ENCODE measurements around the gene RPAP3.

GRCh38 chr12:47722136-47722834 lies 16.5 kb upstream of the RPAP3 start:
- TF ChIP-seq FOXA1 (IDR thresholded peaks at IDR 0.05): no peak
- TF ChIP-seq REST (IDR thresholded peaks at IDR 0.05): no peak
- no peak for TF ChIP-seq TAF1 (conservative IDR thresholded peaks at IDR 0.05)
- TF ChIP-seq CTCF (IDR thresholded peaks at IDR 0.05; ENCODE audit: low read depth, low read length, missing input control): no peak
- TF ChIP-seq, protein P1, sequence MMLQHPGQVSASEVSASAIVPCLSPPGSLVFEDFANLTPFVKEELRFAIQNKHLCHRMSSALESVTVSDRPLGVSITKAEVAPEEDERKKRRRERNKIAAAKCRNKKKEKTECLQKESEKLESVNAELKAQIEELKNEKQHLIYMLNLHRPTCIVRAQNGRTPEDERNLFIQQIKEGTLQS (IDR thresholded peaks at IDR 0.05): no peak
- no peak for TF ChIP-seq YY1 (IDR thresholded peaks at IDR 0.05)
- TF ChIP-seq HNF4A (conservative IDR thresholded peaks at IDR 0.05): no peak
- TF ChIP-seq, protein P2, sequence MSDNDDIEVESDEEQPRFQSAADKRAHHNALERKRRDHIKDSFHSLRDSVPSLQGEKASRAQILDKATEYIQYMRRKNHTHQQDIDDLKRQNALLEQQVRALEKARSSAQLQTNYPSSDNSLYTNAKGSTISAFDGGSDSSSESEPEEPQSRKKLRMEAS (IDR thresholded peaks at IDR 0.05): no peak
- TF ChIP-seq HNF4G (IDR thresholded peaks at IDR 0.05): no peak
- TF ChIP-seq, protein P3, sequence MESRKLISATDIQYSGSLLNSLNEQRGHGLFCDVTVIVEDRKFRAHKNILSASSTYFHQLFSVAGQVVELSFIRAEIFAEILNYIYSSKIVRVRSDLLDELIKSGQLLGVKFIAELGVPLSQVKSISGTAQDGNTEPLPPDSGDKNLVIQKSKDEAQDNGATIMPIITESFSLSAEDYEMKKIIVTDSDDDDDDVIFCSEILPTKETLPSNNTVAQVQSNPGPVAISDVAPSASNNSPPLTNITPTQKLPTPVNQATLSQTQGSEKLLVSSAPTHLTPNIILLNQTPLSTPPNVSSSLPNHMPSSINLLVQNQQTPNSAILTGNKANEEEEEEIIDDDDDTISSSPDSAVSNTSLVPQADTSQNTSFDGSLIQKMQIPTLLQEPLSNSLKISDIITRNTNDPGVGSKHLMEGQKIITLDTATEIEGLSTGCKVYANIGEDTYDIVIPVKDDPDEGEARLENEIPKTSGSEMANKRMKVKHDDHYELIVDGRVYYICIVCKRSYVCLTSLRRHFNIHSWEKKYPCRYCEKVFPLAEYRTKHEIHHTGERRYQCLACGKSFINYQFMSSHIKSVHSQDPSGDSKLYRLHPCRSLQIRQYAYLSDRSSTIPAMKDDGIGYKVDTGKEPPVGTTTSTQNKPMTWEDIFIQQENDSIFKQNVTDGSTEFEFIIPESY (IDR thresholded peaks at IDR 0.05): no peak
- TF ChIP-seq JUND (IDR thresholded peaks at IDR 0.05): no peak
- TF ChIP-seq SP1 (IDR thresholded peaks at IDR 0.05): no peak
- TF ChIP-seq RXRA (IDR thresholded peaks at IDR 0.05): peak in 1 of 2 donors; percentile 22
- TF ChIP-seq RAD21 (IDR thresholded peaks at IDR 0.05): no peak
